ENCODE results near the gene BCL6. TPM values are rescaled to one million over a fixed set of nuclear protein-coding genes. Genes with fewer than 3 reads are reported as not detected.

Gene BCL6
- total RNA-seq, 1 experiment from 2014 or later: 16.4 TPM

DNA sequence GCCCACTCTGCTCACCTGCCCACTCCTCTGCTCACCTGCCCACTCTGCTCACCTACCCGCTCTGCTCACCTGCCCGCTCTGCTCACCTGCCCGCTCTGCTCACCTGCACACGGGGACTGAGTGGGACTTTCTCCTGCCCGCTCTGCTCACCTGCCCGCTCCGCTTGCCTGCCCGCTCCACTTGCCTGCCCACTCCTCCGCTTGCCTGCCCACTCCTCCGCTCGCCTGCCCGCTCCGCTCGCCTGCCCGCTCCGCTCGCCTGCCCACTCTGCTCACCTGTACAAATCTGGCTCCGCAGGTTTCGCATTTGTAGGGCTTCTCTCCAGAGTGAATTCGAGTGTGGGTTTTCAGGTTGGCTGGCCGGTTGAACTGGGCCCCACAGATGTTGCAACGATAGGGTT lies 20.0 kb downstream of the BCL6 start:
- DNase-seq (ENCODE audit: unreplicated experiment): no peak
- Mint-ChIP-seq H3K4me3 (ENCODE audit: unreplicated experiment) (no peak overlapping the region), H3K36me3 (ENCODE audit: insufficient read depth, unreplicated experiment) (peaks cover 100% of the 10 kb centered on the region), H3K27ac (ENCODE audit: low read depth, unreplicated experiment) (no peak overlapping the region), H3K27me3 (ENCODE audit: insufficient read depth, unreplicated experiment) (no peaks in the 10 kb centered on the region), H3K9me3 (ENCODE audit: unreplicated experiment) (no peaks in the 10 kb centered on the region), H3K4me1 (ENCODE audit: insufficient read depth, unreplicated experiment) (no peaks in the 10 kb centered on the region)
- no TSS peak for BruUV-seq (replicated peaks)
- ChIA-PET CTCF (no interaction called here), POLR2A (no interaction called here)
- intact Hi-C loops (cut with micrococcal nuclease): no loop called here
- TF ChIP-seq, protein P1, sequence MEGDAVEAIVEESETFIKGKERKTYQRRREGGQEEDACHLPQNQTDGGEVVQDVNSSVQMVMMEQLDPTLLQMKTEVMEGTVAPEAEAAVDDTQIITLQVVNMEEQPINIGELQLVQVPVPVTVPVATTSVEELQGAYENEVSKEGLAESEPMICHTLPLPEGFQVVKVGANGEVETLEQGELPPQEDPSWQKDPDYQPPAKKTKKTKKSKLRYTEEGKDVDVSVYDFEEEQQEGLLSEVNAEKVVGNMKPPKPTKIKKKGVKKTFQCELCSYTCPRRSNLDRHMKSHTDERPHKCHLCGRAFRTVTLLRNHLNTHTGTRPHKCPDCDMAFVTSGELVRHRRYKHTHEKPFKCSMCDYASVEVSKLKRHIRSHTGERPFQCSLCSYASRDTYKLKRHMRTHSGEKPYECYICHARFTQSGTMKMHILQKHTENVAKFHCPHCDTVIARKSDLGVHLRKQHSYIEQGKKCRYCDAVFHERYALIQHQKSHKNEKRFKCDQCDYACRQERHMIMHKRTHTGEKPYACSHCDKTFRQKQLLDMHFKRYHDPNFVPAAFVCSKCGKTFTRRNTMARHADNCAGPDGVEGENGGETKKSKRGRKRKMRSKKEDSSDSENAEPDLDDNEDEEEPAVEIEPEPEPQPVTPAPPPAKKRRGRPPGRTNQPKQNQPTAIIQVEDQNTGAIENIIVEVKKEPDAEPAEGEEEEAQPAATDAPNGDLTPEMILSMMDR (IDR thresholded peaks at IDR 0.05; ENCODE audit: unreplicated experiment): no peak

DNA sequence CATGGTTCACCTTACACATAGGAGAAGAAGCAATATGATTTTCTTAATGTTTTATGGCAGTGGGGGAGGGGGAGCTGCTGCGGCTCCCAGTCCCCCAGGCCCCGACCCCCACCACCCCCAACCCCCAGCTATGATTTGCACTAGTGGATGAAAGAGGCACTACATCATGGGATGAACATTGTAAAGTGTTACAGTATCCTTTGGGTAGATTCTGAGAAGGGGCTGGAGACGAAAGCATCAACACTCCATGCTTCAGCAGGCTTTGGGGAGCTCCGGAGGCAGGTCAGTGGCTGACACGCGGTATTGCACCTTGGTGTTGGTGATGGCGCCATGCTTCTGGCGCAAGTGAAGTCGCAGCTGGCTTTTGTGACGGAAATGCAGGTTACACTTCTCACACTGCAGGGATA lies 23.1 kb downstream of the BCL6 start:
- H3K4me3 Mint-ChIP-seq (ENCODE audit: unreplicated experiment): no peak overlapping the region
- H3K36me3 Mint-ChIP-seq (ENCODE audit: insufficient read depth, unreplicated experiment): peaks cover 77% of the 10 kb centered on the region
- H3K9me3 Mint-ChIP-seq (ENCODE audit: unreplicated experiment): no peaks in the 10 kb centered on the region
- TF ChIP-seq, protein P1 (IDR thresholded peaks at IDR 0.05; ENCODE audit: unreplicated experiment): no peak
- H3K27ac Mint-ChIP-seq (ENCODE audit: low read depth, unreplicated experiment): no peak overlapping the region
- intact Hi-C loops (cut with micrococcal nuclease): no loop called here
- H3K27me3 Mint-ChIP-seq (ENCODE audit: insufficient read depth, unreplicated experiment): no peaks in the 10 kb centered on the region
- no TSS peak for BruUV-seq (replicated peaks)
- POLR2A ChIA-PET: interaction anchor here (0.6 to 0.7 kb wide), 2 partner anchors 22 to 1432 kb away, joined by 3 to 4 read pairs; no protein-coding TSS in a partner anchor
- DNase-seq (ENCODE audit: unreplicated experiment): no peak
- no peaks in the 10 kb centered on the region for H3K4me1 Mint-ChIP-seq (ENCODE audit: insufficient read depth, unreplicated experiment)
- CTCF ChIA-PET: interaction anchor here (0.5 to 1.4 kb wide), 4 partner anchors 8 to 403 kb away, joined by 3 to 6 read pairs (median 4); no protein-coding TSS in a partner anchor

DNA sequence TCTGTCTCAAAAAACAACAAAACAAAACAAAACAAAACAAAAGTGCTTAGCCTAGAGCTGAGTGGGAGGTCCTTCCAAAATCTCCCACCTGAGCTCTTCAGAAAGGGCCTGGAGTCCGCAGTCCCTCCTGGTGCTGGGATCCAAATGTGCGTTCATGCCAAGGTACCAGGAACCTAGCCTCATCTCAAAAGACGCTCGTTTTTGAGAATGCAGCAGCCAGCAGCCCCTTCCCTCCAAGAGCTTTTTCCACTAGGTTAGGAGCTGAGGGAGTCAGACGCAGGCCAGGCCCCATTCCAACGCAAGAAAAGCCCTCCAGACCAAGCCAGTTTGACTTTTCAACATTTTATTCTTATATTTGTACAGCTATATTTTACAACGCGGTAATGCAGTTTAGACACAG lies 24.2 kb downstream of the BCL6 start:
- Mint-ChIP-seq H3K27me3 (ENCODE audit: insufficient read depth, unreplicated experiment) (no peaks in the 10 kb centered on the region), H3K4me3 (ENCODE audit: unreplicated experiment) (no peak overlapping the region), H3K4me1 (ENCODE audit: insufficient read depth, unreplicated experiment) (no peaks in the 10 kb centered on the region), H3K36me3 (ENCODE audit: insufficient read depth, unreplicated experiment) (peaks cover 69% of the 10 kb centered on the region), H3K9me3 (ENCODE audit: unreplicated experiment) (no peaks in the 10 kb centered on the region), H3K27ac (ENCODE audit: low read depth, unreplicated experiment) (no peak overlapping the region)
- CTCF ChIA-PET: interaction anchor here (0.6 to 9.0 kb wide), 6 partner anchors 9 to 1014 kb away, joined by 3 to 92 read pairs (median 4); no protein-coding TSS in a partner anchor
- no peak for DNase-seq (ENCODE audit: unreplicated experiment)
- POLR2A ChIA-PET: interaction anchor here (1.0 to 1.6 kb wide), 3 partner anchors 13 to 1235 kb away, joined by 3 read pairs; no protein-coding TSS in a partner anchor
- intact Hi-C loops (cut with micrococcal nuclease): no loop called here
- TF ChIP-seq, protein P1 (IDR thresholded peaks at IDR 0.05; ENCODE audit: unreplicated experiment): no peak
- no TSS peak for BruUV-seq (replicated peaks)

DNA sequence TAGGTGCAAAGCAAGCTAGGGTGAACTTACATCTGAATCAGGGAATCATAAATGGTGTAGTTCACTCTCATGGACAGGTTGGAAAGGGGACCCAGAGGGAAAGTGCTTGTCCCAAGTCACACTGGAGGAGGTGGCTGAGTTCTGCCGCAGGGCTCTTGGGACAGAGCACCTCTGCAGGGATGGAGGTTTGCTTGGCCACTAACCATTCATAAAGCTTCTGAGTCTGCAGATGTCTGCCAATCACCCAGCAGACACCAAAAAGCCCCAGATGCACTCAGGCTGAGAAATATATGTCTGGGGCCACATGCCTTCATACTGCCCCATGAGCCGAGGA lies 25.0 kb downstream of the BCL6 start:
- BruUV-seq (replicated peaks): no TSS peak
- H3K27ac Mint-ChIP-seq (ENCODE audit: low read depth, unreplicated experiment): no peak overlapping the region
- intact Hi-C loops (cut with micrococcal nuclease): no loop called here
- TF ChIP-seq, protein P1 (IDR thresholded peaks at IDR 0.05; ENCODE audit: unreplicated experiment): no peak
- ChIA-PET POLR2A (interaction anchor here (0.8 to 1.6 kb wide), 4 partner anchors 10 to 892 kb away, joined by 3 to 5 read pairs (median 4); no protein-coding TSS in a partner anchor), CTCF (interaction anchor here (0.5 to 9.0 kb wide), 5 partner anchors 10 to 702 kb away, joined by 3 to 92 read pairs (median 3); no protein-coding TSS in a partner anchor)
- no peaks in the 10 kb centered on the region for H3K9me3 Mint-ChIP-seq (ENCODE audit: unreplicated experiment)
- H3K4me1 Mint-ChIP-seq (ENCODE audit: insufficient read depth, unreplicated experiment): no peaks in the 10 kb centered on the region
- peaks cover 62% of the 10 kb centered on the region for H3K36me3 Mint-ChIP-seq (ENCODE audit: insufficient read depth, unreplicated experiment)
- no peak overlapping the region for H3K4me3 Mint-ChIP-seq (ENCODE audit: unreplicated experiment)
- no peaks in the 10 kb centered on the region for H3K27me3 Mint-ChIP-seq (ENCODE audit: insufficient read depth, unreplicated experiment)
- DNase-seq (ENCODE audit: unreplicated experiment): no peak
